ENCODE results near the gene WRAP73.

DNA sequence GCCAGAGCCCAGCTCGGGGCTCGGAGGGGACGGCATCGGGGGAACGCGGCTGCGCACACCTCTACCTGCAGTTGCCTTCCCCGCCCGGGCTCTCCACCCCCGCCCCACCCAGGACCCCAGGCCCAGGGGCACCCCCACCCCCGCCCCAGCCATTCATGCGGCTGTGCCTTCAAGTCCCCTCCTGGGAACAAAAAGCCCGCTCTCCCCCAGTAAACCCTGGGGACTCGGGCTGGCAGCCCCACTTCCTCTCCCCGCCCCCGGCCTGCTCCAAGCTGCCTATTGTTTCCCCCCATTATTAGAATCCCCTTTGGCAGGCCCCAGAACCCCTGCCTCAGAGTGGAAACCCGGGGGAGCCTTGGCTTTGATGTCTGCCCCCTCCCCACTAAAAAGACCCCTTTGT, 56.6 kb downstream of the WRAP73 start:
- TF ChIP-seq, protein P1, sequence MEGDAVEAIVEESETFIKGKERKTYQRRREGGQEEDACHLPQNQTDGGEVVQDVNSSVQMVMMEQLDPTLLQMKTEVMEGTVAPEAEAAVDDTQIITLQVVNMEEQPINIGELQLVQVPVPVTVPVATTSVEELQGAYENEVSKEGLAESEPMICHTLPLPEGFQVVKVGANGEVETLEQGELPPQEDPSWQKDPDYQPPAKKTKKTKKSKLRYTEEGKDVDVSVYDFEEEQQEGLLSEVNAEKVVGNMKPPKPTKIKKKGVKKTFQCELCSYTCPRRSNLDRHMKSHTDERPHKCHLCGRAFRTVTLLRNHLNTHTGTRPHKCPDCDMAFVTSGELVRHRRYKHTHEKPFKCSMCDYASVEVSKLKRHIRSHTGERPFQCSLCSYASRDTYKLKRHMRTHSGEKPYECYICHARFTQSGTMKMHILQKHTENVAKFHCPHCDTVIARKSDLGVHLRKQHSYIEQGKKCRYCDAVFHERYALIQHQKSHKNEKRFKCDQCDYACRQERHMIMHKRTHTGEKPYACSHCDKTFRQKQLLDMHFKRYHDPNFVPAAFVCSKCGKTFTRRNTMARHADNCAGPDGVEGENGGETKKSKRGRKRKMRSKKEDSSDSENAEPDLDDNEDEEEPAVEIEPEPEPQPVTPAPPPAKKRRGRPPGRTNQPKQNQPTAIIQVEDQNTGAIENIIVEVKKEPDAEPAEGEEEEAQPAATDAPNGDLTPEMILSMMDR (conservative IDR thresholded peaks at IDR 0.05; ENCODE audit: low read depth, low read length): no peak
- TF ChIP-seq EZH2 (IDR thresholded peaks at IDR 0.05; ENCODE audit: borderline replicate concordance, low read depth, low read length, poor library complexity, severe bottlenecking): no peak
